ENCODE measurements around the gene RNGTT.

DNA sequence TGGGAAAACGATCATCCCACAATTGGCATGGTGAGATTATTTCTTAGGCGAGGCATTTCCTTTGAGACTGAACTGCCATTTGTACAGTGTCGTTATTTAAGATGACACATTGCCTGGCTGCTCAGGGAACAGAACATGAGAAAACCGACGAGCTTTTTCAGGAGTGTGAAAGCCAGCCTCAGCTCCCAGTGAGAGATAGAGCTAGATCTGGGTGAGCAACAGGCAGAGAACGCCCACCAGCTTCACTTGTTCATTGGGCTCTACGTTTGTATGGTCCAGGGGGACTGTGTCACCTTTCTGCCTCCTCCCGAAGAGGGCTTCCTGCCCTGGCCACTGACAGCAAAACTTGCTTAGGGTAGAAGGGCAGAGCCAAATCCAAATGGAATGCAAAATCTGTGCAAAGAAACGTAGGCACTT, 378.1 kb downstream of the RNGTT start:
- TF ChIP-seq, protein P1, sequence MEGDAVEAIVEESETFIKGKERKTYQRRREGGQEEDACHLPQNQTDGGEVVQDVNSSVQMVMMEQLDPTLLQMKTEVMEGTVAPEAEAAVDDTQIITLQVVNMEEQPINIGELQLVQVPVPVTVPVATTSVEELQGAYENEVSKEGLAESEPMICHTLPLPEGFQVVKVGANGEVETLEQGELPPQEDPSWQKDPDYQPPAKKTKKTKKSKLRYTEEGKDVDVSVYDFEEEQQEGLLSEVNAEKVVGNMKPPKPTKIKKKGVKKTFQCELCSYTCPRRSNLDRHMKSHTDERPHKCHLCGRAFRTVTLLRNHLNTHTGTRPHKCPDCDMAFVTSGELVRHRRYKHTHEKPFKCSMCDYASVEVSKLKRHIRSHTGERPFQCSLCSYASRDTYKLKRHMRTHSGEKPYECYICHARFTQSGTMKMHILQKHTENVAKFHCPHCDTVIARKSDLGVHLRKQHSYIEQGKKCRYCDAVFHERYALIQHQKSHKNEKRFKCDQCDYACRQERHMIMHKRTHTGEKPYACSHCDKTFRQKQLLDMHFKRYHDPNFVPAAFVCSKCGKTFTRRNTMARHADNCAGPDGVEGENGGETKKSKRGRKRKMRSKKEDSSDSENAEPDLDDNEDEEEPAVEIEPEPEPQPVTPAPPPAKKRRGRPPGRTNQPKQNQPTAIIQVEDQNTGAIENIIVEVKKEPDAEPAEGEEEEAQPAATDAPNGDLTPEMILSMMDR (optimal IDR thresholded peaks at IDR 0.05 in 1 of 3, IDR thresholded peaks at IDR 0.05 in 1 of 3, conservative IDR thresholded peaks at IDR 0.05 in 1 of 3; ENCODE audit: extremely low read depth in 1 of 3, insufficient read depth in 2 of 3, low read length in 3 of 3) = no peak
- TF ChIP-seq EZH2 (IDR thresholded peaks at IDR 0.05; ENCODE audit: low read length) = no peak
